SU-DHL-6 (cell line): ENCODE measurements around the gene CNOT4.

Source experiments
- EZH2phosphoT487 ChIP-seq: fragments of 200-600 bp; sonication (generic), shearing (Covaris generic); conservative IDR thresholded peaks from 2 replicates; pipeline ENCODE4 v1.6.1; 2018; ENCODE audit warnings: mild to moderate bottlenecking, antibody characterized with exemption, low read length, moderate library complexity, mixed read lengths
- TF ChIP-seq, protein P1 (sequence below): fragments of 200-600 bp; sonication (generic); IDR thresholded peaks from one replicate; pipeline ENCODE4 v1.5.1; 2017; ENCODE audit warnings: antibody characterized with exemption, mild to moderate bottlenecking, low read length, moderate library complexity; ENCODE audit not compliant: insufficient read depth, poor library complexity, severe bottlenecking

DNA sequence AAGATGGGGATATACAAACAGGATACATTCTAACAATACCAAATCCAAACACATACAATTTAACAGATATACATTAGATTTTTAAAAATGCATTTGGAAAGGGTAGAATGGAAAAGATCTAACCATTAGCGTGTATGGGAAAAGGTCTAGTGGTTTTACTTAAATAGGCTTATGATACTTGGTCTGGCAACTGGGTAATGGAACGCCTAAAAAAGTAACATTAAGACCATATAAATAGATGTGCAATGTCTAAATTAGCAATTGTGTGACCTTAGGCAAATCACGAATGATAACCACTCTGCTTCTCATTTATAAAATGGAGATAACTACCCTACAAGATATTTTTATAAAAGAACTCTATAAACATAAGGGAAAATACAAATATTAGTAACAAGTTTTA is 135.2 kb downstream of the CNOT4 start:
- TF ChIP-seq, protein P1, sequence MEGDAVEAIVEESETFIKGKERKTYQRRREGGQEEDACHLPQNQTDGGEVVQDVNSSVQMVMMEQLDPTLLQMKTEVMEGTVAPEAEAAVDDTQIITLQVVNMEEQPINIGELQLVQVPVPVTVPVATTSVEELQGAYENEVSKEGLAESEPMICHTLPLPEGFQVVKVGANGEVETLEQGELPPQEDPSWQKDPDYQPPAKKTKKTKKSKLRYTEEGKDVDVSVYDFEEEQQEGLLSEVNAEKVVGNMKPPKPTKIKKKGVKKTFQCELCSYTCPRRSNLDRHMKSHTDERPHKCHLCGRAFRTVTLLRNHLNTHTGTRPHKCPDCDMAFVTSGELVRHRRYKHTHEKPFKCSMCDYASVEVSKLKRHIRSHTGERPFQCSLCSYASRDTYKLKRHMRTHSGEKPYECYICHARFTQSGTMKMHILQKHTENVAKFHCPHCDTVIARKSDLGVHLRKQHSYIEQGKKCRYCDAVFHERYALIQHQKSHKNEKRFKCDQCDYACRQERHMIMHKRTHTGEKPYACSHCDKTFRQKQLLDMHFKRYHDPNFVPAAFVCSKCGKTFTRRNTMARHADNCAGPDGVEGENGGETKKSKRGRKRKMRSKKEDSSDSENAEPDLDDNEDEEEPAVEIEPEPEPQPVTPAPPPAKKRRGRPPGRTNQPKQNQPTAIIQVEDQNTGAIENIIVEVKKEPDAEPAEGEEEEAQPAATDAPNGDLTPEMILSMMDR = no peak
- no peak for TF ChIP-seq EZH2phosphoT487
